ENCODE results near the gene EML4.

GRCh38 chr2:42224422-42225067 lies 55.4 kb downstream of the EML4 start:
- TF ChIP-seq CTCF (IDR thresholded peaks at IDR 0.05) (no peak), POLR2A (IDR thresholded peaks at IDR 0.05) (no peak), POLR2AphosphoS5 (IDR thresholded peaks at IDR 0.05) (no peak)
